Liver (tissue), 9 donors: ENCODE results near the gene PHLDA2. TPM values are rescaled to one million over a fixed set of nuclear protein-coding genes. Genes with fewer than 3 reads are reported as not detected.
A peak's percentile ranks its signal among the peaks of the same experiment; 100 is the strongest.

Source experiments
- DNase-seq: peaks from one replicate; pipeline ENCODE4 v3.0.0-alpha.2; 2017; ENCODE audit warnings: low spot score
- H3K27ac ChIP-seq, 2 donors: one replicate each; pipeline ENCODE4 v1.7.0; 2013; ENCODE audit warnings: inconsistent platforms in 2 of 2, low read length in 2 of 2, control low read depth in 1 of 2, low read depth in 1 of 2, mild to moderate bottlenecking in 1 of 2
- H3K27me3 ChIP-seq, 4 donors: one replicate each; pipeline versions ENCODE4 v1.6.1 to v1.7.0; 2013; ENCODE audit warnings: low read length in 3 of 4, inconsistent platforms in 1 of 4, mild to moderate bottlenecking in 1 of 4, moderate library complexity in 1 of 4; ENCODE audit not compliant: control insufficient read depth in 4 of 4, insufficient read depth in 4 of 4
- H3K36me3 ChIP-seq, 4 donors: one replicate each; pipeline versions ENCODE4 v1.6.1 to v1.7.0; 2013; ENCODE audit warnings: low read length in 3 of 4, mild to moderate bottlenecking in 3 of 4, low read depth in 1 of 4, moderate library complexity in 1 of 4; ENCODE audit not compliant: control insufficient read depth in 4 of 4, insufficient read depth in 3 of 4
- H3K4me1 ChIP-seq, 4 donors: one replicate each; pipeline versions ENCODE4 v1.6.1 to v1.7.0; 2013; ENCODE audit warnings: low read length in 3 of 4, mild to moderate bottlenecking in 3 of 4, moderate library complexity in 1 of 4; ENCODE audit not compliant: control insufficient read depth in 4 of 4, insufficient read depth in 4 of 4
- H3K4me3 ChIP-seq, 3 donors: one replicate each; pipeline versions ENCODE4 v1.6.1 to v1.7.0; 2013; ENCODE audit warnings: low read length in 3 of 3, control low read depth in 1 of 3, low read depth in 1 of 3, mild to moderate bottlenecking in 1 of 3
- H3K9ac ChIP-seq, 2 donors: one replicate each; pipeline ENCODE4 v1.7.0; 2013; ENCODE audit warnings: low read length in 2 of 2, mild to moderate bottlenecking in 2 of 2, moderate library complexity in 2 of 2, control low read depth in 1 of 2, low read depth in 1 of 2
- H3K9me3 ChIP-seq, 4 donors: one replicate each; pipeline versions ENCODE4 v1.6.1 to v1.7.0; 2013; ENCODE audit warnings: low read length in 3 of 4; ENCODE audit not compliant: control insufficient read depth in 4 of 4
- ATF3 ChIP-seq: IDR thresholded peaks from 2 replicates; pipeline ENCODE4 v1.6.1; 2016; ENCODE audit warnings: antibody characterized with exemption
- CTCF ChIP-seq: fragments of 150-350 bp; IDR thresholded peaks from 2 replicates; pipeline ENCODE4 v1.5.1; 2017; ENCODE audit warnings: improper control_type of control experiment, low read depth, low read length; ENCODE audit not compliant: missing input control
- EGR1 ChIP-seq, 2 donors: IDR thresholded peaks; 2 replicates each; pipeline ENCODE4 v1.6.1; 2016 to 2018; ENCODE audit warnings: antibody characterized with exemption in 2 of 2, low read depth in 2 of 2
- FOXA1 ChIP-seq: IDR thresholded peaks from 2 replicates; pipeline ENCODE4 v1.6.1; 2016; ENCODE audit warnings: antibody characterized with exemption
- FOXA2 ChIP-seq: IDR thresholded peaks from 2 replicates; pipeline ENCODE4 v1.6.1; 2016; ENCODE audit warnings: antibody characterized with exemption
- GABPA ChIP-seq, 2 donors: IDR thresholded peaks in 1 of 2; conservative IDR thresholded peaks in 1 of 2; 2 replicates each; pipeline ENCODE4 v1.6.1; 2016; ENCODE audit warnings: antibody characterized with exemption in 2 of 2, mild to moderate bottlenecking in 1 of 2, moderate library complexity in 1 of 2
- HNF4A ChIP-seq, 2 donors: conservative IDR thresholded peaks; 2 replicates each; pipeline ENCODE4 v1.6.1; 2016; ENCODE audit warnings: antibody characterized with exemption in 2 of 2, mild to moderate bottlenecking in 2 of 2
- HNF4G ChIP-seq: IDR thresholded peaks from 2 replicates; pipeline ENCODE4 v1.6.1; 2016; ENCODE audit warnings: antibody characterized with exemption
- JUND ChIP-seq, 2 donors: IDR thresholded peaks; 2 replicates each; pipeline ENCODE4 v1.6.1; 2016; ENCODE audit warnings: antibody characterized with exemption in 2 of 2
- MAX ChIP-seq: IDR thresholded peaks from 2 replicates; pipeline ENCODE4 v1.6.1; 2016; ENCODE audit warnings: antibody characterized with exemption
- NR2F2 ChIP-seq: IDR thresholded peaks from 2 replicates; pipeline ENCODE4 v1.6.1; 2016; ENCODE audit warnings: antibody characterized with exemption
- RAD21 ChIP-seq, 2 donors: IDR thresholded peaks; 2 replicates each; pipeline ENCODE4 v1.6.1; 2016; ENCODE audit warnings: antibody characterized with exemption in 2 of 2, mild to moderate bottlenecking in 2 of 2
- REST ChIP-seq: IDR thresholded peaks from 2 replicates; pipeline ENCODE4 v1.6.1; 2016; ENCODE audit warnings: antibody characterized with exemption, mild to moderate bottlenecking
- RXRA ChIP-seq, 2 donors: IDR thresholded peaks; 2 replicates each; pipeline ENCODE4 v1.6.1; 2017 to 2018; ENCODE audit warnings: antibody characterized with exemption in 2 of 2, mild to moderate bottlenecking in 1 of 2
- SP1 ChIP-seq: IDR thresholded peaks from 2 replicates; pipeline ENCODE4 v1.6.1; 2018; ENCODE audit warnings: antibody characterized with exemption, mild to moderate bottlenecking
- TAF1 ChIP-seq: conservative IDR thresholded peaks from 2 replicates; pipeline ENCODE4 v1.6.1; 2016; ENCODE audit warnings: antibody characterized with exemption, mild to moderate bottlenecking
- YY1 ChIP-seq: IDR thresholded peaks from 2 replicates; pipeline ENCODE4 v1.6.1; 2016; ENCODE audit warnings: antibody characterized with exemption, mild to moderate bottlenecking
- ZBTB33 ChIP-seq: IDR thresholded peaks from 2 replicates; pipeline ENCODE4 v1.6.1; 2016; ENCODE audit warnings: antibody characterized with exemption
- WGBS: extraction: QIAGEN DNeasy Blood & Tissue Kit; methylation state at CpG from one replicate; pipeline ENCODE4 v1.1.7; 2013; 5-methylcytosine and 5-hydroxymethylcytosine counted together
- polyA plus RNA-seq, 2 donors: library from polyadenylated mRNA; stranded (reverse) in 1 of 2; unstranded in 1 of 2; fragments of 200-250 nt in 1 of 2; fragments of >200 nt in 1 of 2; fragmentation: Nextera tagmentation in 1 of 2; extraction: Ambion mirVana in 1 of 2; gene quantifications; one replicate each; pipeline versions ENCODE4 v1.2.1 to v1.2.3, GENCODE V29; 2013 to 2015
- total RNA-seq, 2 donors: library from RNA; depleted of rRNA; stranded (reverse); fragments of >200 nt; gene quantifications; one replicate each; pipeline ENCODE4 v1.2.3, GENCODE V29; 2014
- donor health status: healthy.
- donor health status: healthy.
- donor health status: healthy.
- donor health status: healthy.
- donor health status: healthy.

The PHLDA2 gene
- total RNA-seq (under 1 TPM in 1 of 2 donors, not detected in 1; 0.23 TPM), polyA plus RNA-seq (1 to 10 TPM in 1 of 2 donors, under 1 TPM in 1; 0.99 to 1.4 TPM)

GRCh38 chr11:2928605-2929530, at the start of gene PHLDA2:
Gene PHLDA2, minus strand, starts transcription at chr11:2929420. Its CDS starts 56 bp downstream, at chr11:2929364.
- 1% methylated on average over 113 of the region's 113 CpGs for WGBS
- H3K9ac ChIP-seq, result peak within 1 kb of the TSS in 1 of 2 donors; percentile 41
- no peaks in the 10 kb centered on the region for H3K27me3 ChIP-seq
- DNase-seq, result no peak
- no peak for TF ChIP-seq JUND (IDR thresholded peaks at IDR 0.05)
- TF ChIP-seq FOXA1, result no peak
- no peak for TF ChIP-seq GABPA (IDR thresholded peaks at IDR 0.05 in 1 of 2, conservative IDR thresholded peaks at IDR 0.05 in 1 of 2)
- no peak for TF ChIP-seq TAF1
- TF ChIP-seq CTCF, result no peak
- no peak for TF ChIP-seq RAD21 (IDR thresholded peaks at IDR 0.05)
- TF ChIP-seq HNF4A (conservative IDR thresholded peaks at IDR 0.05), result no peak
- TF ChIP-seq ZBTB33, result no peak
- TF ChIP-seq YY1, result no peak
- TF ChIP-seq FOXA2, result no peak
- TF ChIP-seq MAX, result no peak
- no peak for TF ChIP-seq REST
- TF ChIP-seq SP1, result no peak
- TF ChIP-seq EGR1 (IDR thresholded peaks at IDR 0.05; ENCODE audit: low read depth in 2 of 2), result no peak
- no peak for TF ChIP-seq ATF3
- no peak for TF ChIP-seq HNF4G
- TF ChIP-seq RXRA (IDR thresholded peaks at IDR 0.05), result no peak
- no peak for TF ChIP-seq NR2F2
- no peaks in the 10 kb centered on the region for H3K36me3 ChIP-seq
- H3K4me1 ChIP-seq, result peaks cover 11 to 23% (median 18%) of the 10 kb centered on the region in 4 donors
- peak within 1 kb of the TSS in 1 of 2 donors; percentile 48 for H3K27ac ChIP-seq
- H3K9me3 ChIP-seq, result no peaks in the 10 kb centered on the region
- H3K4me3 ChIP-seq, result peak within 1 kb of the TSS; percentile 42 to 59 (median 48)
